Nephron (organoid): ENCODE results near the gene TBX2.

Experiments
- H3K27ac Mint-ChIP-seq, 3 experiments: 2 replicates each; pipeline ENCODE4 v1.8.0; 2020; ENCODE audit warnings: mixed read lengths in 3 of 3, mild to moderate bottlenecking in 2 of 3, moderate library complexity in 1 of 3
- H3K27me3 Mint-ChIP-seq: 2 replicates; pipeline ENCODE4 v1.8.0; 2021; ENCODE audit warnings: low read depth, mild to moderate bottlenecking, moderate library complexity, mixed read lengths
- H3K36me3 Mint-ChIP-seq: 2 replicates; pipeline ENCODE4 v1.8.0; 2020; ENCODE audit warnings: low read depth, mixed read lengths
- H3K4me1 Mint-ChIP-seq: 2 replicates; pipeline ENCODE4 v1.8.0; 2020; ENCODE audit warnings: mixed read lengths
- H3K4me3 Mint-ChIP-seq, 3 experiments: 2 replicates each; pipeline ENCODE4 v1.8.0; 2020; ENCODE audit warnings: mild to moderate bottlenecking in 3 of 3, mixed read lengths in 3 of 3, moderate library complexity in 2 of 3
- H3K9me3 Mint-ChIP-seq: 2 replicates; pipeline ENCODE4 v1.8.0; 2020; ENCODE audit warnings: mixed read lengths
- CTCF ChIP-seq, 3 experiments: fragments of 200-600 bp; sonication (generic); IDR thresholded peaks; one replicate each; pipeline ENCODE4 v1.5.0; 2021; ENCODE audit warnings: antibody characterized with exemption in 3 of 3; ENCODE audit not compliant: unreplicated experiment in 3 of 3

Gene TBX2

GRCh38 chr17:61381537-61381936 lies 18.1 kb upstream of the TBX2 start:
- Mint-ChIP-seq H3K4me1 (peaks cover 76% of the 10 kb centered on the region), H3K9me3 (no peaks in the 10 kb centered on the region), H3K4me3 (peak overlapping the region in 1 of 3 experiments; percentile 10), H3K36me3 (no peaks in the 10 kb centered on the region), H3K27me3 (peaks cover 6% of the 10 kb centered on the region), H3K27ac (peak overlapping the region; percentile 58 to 98 (median 68))
- no peak for TF ChIP-seq CTCF (IDR thresholded peaks at IDR 0.05; ENCODE audit: unreplicated experiment in 3 of 3)

- Mint-ChIP-seq H3K9me3 (no peaks in the 10 kb centered on the region), H3K36me3 (no peaks in the 10 kb centered on the region), H3K4me1 (peaks cover 61% of the 10 kb centered on the region), H3K4me3 (peak overlapping the region in 2 of 3 experiments; percentile 0 to 7), H3K27me3 (peaks cover 6% of the 10 kb centered on the region), H3K27ac (peak overlapping the region; percentile 79 to 89 (median 86))
- no peak for TF ChIP-seq CTCF (IDR thresholded peaks at IDR 0.05; ENCODE audit: unreplicated experiment in 3 of 3)
These were observed 16.6 kb upstream of the TBX2 start for GRCh38 chr17:61382796-61383688.

GRCh38 chr17:61383689-61384201 lies 15.9 kb upstream of the TBX2 start:
- peaks cover 58% of the 10 kb centered on the region for H3K4me1 Mint-ChIP-seq
- peak overlapping the region; percentile 68 to 89 (median 86) for H3K27ac Mint-ChIP-seq
- peaks cover 6% of the 10 kb centered on the region for H3K27me3 Mint-ChIP-seq
- H3K9me3 Mint-ChIP-seq = no peaks in the 10 kb centered on the region
- no peaks in the 10 kb centered on the region for H3K36me3 Mint-ChIP-seq
- H3K4me3 Mint-ChIP-seq = peak overlapping the region in 2 of 3 experiments; percentile 0 to 7
- no peak for TF ChIP-seq CTCF (IDR thresholded peaks at IDR 0.05; ENCODE audit: unreplicated experiment in 3 of 3)

GRCh38 chr17:61384354-61384691 lies 15.3 kb upstream of the TBX2 start:
- H3K4me1 Mint-ChIP-seq = peaks cover 58% of the 10 kb centered on the region
- no peak for TF ChIP-seq CTCF (IDR thresholded peaks at IDR 0.05; ENCODE audit: unreplicated experiment in 3 of 3)

GRCh38 chr17:61384692-61385576 lies 14.7 kb upstream of the TBX2 start:
- H3K36me3 Mint-ChIP-seq = no peaks in the 10 kb centered on the region
- no peak for TF ChIP-seq CTCF (IDR thresholded peaks at IDR 0.05; ENCODE audit: unreplicated experiment in 3 of 3)
- H3K9me3 Mint-ChIP-seq = no peaks in the 10 kb centered on the region
- H3K4me1 Mint-ChIP-seq = peaks cover 55% of the 10 kb centered on the region
- peaks cover 6% of the 10 kb centered on the region for H3K27me3 Mint-ChIP-seq
- H3K4me3 Mint-ChIP-seq = no peak overlapping the region
- H3K27ac Mint-ChIP-seq = peak overlapping the region; percentile 86 to 89 (median 89)

More at GRCh38 chr17:61384354-61384691, 15.3 kb upstream of the TBX2 start:
- Mint-ChIP-seq H3K27me3 (peaks cover 6% of the 10 kb centered on the region), H3K4me3 (no peak overlapping the region), H3K9me3 (no peaks in the 10 kb centered on the region), H3K36me3 (no peaks in the 10 kb centered on the region), H3K27ac (peak overlapping the region in 2 of 3 experiments; percentile 86 to 89)
